IPS-15b (cell line): ENCODE measurements around the gene AGFG2.
"Not testable (repeated sequence)": the region's sequence is repeated elsewhere in the genome, so short reads cannot be mapped to it uniquely, and the experiment has no call there.

Experiments used
- H3K27me3 ChIP-seq: one replicate; pipeline ENCODE4 v1.6.1; 2013; ENCODE audit warnings: low read length; ENCODE audit not compliant: control insufficient read depth, insufficient read depth
- H3K36me3 ChIP-seq: one replicate; pipeline ENCODE4 v1.6.1; 2013; ENCODE audit warnings: low read length; ENCODE audit not compliant: control insufficient read depth, insufficient read depth
- H3K4me1 ChIP-seq: one replicate; pipeline ENCODE4 v1.6.1; 2013; ENCODE audit warnings: mild to moderate bottlenecking, low read length; ENCODE audit not compliant: control insufficient read depth, insufficient read depth
- H3K4me3 ChIP-seq: one replicate; pipeline ENCODE4 v1.5.1; 2013; ENCODE audit warnings: low read depth, low read length
- H3K9ac ChIP-seq: one replicate; pipeline ENCODE4 v1.6.1; 2013; ENCODE audit warnings: low read depth, mild to moderate bottlenecking, low read length
- H3K9me3 ChIP-seq: one replicate; pipeline ENCODE4 v1.6.1; 2013; ENCODE audit warnings: mild to moderate bottlenecking, low read length; ENCODE audit not compliant: control insufficient read depth, insufficient read depth

AGFG2 gene

GRCh38 chr7:100538654-100539435 is at the start of gene AGFG2:
Gene AGFG2, plus strand, starts transcription at chr7:100539203. Its CDS starts 144 bp downstream, at chr7:100539347.
- H3K9me3 ChIP-seq, result no peaks in the 10 kb centered on the region
- peaks cover 6% of the 10 kb centered on the region for H3K27me3 ChIP-seq
- H3K36me3 ChIP-seq, result no peaks in the 10 kb centered on the region
- peak within 1 kb of the TSS; percentile 93 for H3K4me3 ChIP-seq
- peaks cover 24% of the 10 kb centered on the region for H3K4me1 ChIP-seq
- H3K9ac ChIP-seq, result no peak within 1 kb of the TSS

- H3K27me3 ChIP-seq, result no peaks in the 10 kb centered on the region
- H3K4me3 ChIP-seq, result no peak overlapping the region
- H3K36me3 ChIP-seq, result peaks cover 2% of the 10 kb centered on the region
- no peaks in the 10 kb centered on the region for H3K9me3 ChIP-seq
- H3K9ac ChIP-seq, result no peak overlapping the region
- peaks cover 2% of the 10 kb centered on the region for H3K4me1 ChIP-seq
Measured at GRCh38 chr7:100489824-100490223, 49.2 kb upstream of the AGFG2 start.

GRCh38 chr7:100490483-100491191 is 48.4 kb upstream of the AGFG2 start:
- Histone ChIP-seq H3K9me3 (no peaks in the 10 kb centered on the region), H3K4me1 (peaks cover 2% of the 10 kb centered on the region), H3K4me3 (no peak overlapping the region), H3K9ac (no peak overlapping the region), H3K36me3 (peaks cover 3% of the 10 kb centered on the region), H3K27me3 (no peaks in the 10 kb centered on the region)

GRCh38 chr7:100491192-100491578 is 47.8 kb upstream of the AGFG2 start:
- no peaks in the 10 kb centered on the region for H3K9me3 ChIP-seq
- H3K27me3 ChIP-seq, result no peaks in the 10 kb centered on the region
- H3K4me1 ChIP-seq, result peaks cover 2% of the 10 kb centered on the region
- no peak overlapping the region for H3K9ac ChIP-seq
- H3K4me3 ChIP-seq, result no peak overlapping the region
- H3K36me3 ChIP-seq, result peaks cover 3% of the 10 kb centered on the region

GRCh38 chr7:100492738-100493475 is 46.1 kb upstream of the AGFG2 start:
- peaks cover 2% of the 10 kb centered on the region for H3K4me1 ChIP-seq
- H3K9me3 ChIP-seq, result no peaks in the 10 kb centered on the region
- peak overlapping the region; percentile 70 for H3K4me3 ChIP-seq
- H3K27me3 ChIP-seq, result no peaks in the 10 kb centered on the region
- H3K9ac ChIP-seq, result no peak overlapping the region
- H3K36me3 ChIP-seq, result peaks cover 3% of the 10 kb centered on the region

- no peaks in the 10 kb centered on the region for H3K9me3 ChIP-seq
- H3K36me3 ChIP-seq, result peaks cover 3% of the 10 kb centered on the region
- no peaks in the 10 kb centered on the region for H3K27me3 ChIP-seq
- H3K4me3 ChIP-seq, result peak overlapping the region; percentile 70
- peaks cover 2% of the 10 kb centered on the region for H3K4me1 ChIP-seq
- peak overlapping the region; percentile 26 for H3K9ac ChIP-seq
Measured at GRCh38 chr7:100493476-100494264, 45.3 kb upstream of the AGFG2 start.

- Histone ChIP-seq H3K36me3 (peaks cover 3% of the 10 kb centered on the region), H3K9me3 (no peaks in the 10 kb centered on the region), H3K4me1 (peaks cover 2% of the 10 kb centered on the region), H3K4me3 (no peak overlapping the region), H3K9ac (no peak overlapping the region), H3K27me3 (no peaks in the 10 kb centered on the region)
Measured at GRCh38 chr7:100496509-100496908, 42.5 kb upstream of the AGFG2 start.

- H3K4me3 ChIP-seq, H3K27me3 ChIP-seq, H3K36me3 ChIP-seq, H3K9ac ChIP-seq, H3K4me1 ChIP-seq, H3K9me3 ChIP-seq: not testable (repeated sequence)
Measured at GRCh38 chr7:100500743-100501142, 38.3 kb upstream of the AGFG2 start.

GRCh38 chr7:100504031-100504430 is 35.0 kb upstream of the AGFG2 start:
- H3K9ac ChIP-seq, H3K4me3 ChIP-seq, H3K9me3 ChIP-seq, H3K27me3 ChIP-seq, H3K4me1 ChIP-seq, H3K36me3 ChIP-seq: not testable (repeated sequence)

GRCh38 chr7:100504887-100505611 is 34.0 kb upstream of the AGFG2 start:
- Histone ChIP-seq H3K4me3 (no peak overlapping the region), H3K36me3 (no peaks in the 10 kb centered on the region), H3K4me1 (no peaks in the 10 kb centered on the region), H3K9ac (no peak overlapping the region), H3K27me3 (no peaks in the 10 kb centered on the region), H3K9me3 (no peaks in the 10 kb centered on the region)
